Measurements from ENCODE around the gene IL4I1. TPM values are rescaled to one million over a fixed set of nuclear protein-coding genes. Genes with fewer than 3 reads are reported as not detected.

Gene IL4I1
- total RNA-seq, 1 donor from 2014 or later, result not detected

DNA sequence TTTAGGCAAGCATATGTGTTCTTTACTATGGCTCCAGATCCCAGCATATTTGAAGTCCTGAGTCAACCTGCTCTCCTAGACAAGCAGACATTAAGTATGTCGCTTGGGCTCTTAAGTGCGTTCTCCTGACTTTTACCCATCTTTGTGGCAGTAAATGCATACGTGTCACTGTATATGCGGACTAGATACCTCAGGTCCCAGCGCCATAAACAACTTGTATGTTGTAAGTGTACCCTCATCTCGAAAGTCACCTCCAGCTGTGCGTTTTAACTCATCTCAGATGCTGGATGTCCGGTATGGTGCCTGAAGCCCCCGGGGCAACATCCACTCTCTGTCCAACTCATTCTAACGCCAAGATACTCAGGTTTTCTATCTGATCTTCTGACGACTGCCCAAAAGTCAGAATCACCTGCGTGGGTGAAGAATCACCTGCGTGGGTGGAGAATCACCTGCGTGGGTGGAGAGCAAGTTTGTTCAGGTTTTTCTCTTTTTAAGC lies 44.0 kb downstream of the IL4I1 start:
- intact Hi-C loops (cut with DNase I), result loop anchor here (10.0 kb wide), 1 partner anchor 98 kb away; no protein-coding TSS in a partner anchor
- Histone ChIP-seq H3K36me3 (peaks cover 0 to 31% of the 10 kb centered on the region in 2 donors), H3K27me3 (no peaks in the 10 kb centered on the region), H3K4me3 (peak overlapping the region; percentile 83 to 93), H3K9me3 (no peaks in the 10 kb centered on the region), H3K4me1 (peaks cover 36% of the 10 kb centered on the region), H3K27ac (peak overlapping the region; percentile 100)
- no peak for DNase-seq (ENCODE audit: extremely low spot score in 2 of 2)
- TF ChIP-seq POLR2AphosphoS5 (IDR thresholded peaks at IDR 0.05; ENCODE audit: insufficient read depth in 1 of 2, low read depth in 1 of 2) (no peak), POLR2A (IDR thresholded peaks at IDR 0.05) (no peak)
- TF ChIP-seq, protein P1, sequence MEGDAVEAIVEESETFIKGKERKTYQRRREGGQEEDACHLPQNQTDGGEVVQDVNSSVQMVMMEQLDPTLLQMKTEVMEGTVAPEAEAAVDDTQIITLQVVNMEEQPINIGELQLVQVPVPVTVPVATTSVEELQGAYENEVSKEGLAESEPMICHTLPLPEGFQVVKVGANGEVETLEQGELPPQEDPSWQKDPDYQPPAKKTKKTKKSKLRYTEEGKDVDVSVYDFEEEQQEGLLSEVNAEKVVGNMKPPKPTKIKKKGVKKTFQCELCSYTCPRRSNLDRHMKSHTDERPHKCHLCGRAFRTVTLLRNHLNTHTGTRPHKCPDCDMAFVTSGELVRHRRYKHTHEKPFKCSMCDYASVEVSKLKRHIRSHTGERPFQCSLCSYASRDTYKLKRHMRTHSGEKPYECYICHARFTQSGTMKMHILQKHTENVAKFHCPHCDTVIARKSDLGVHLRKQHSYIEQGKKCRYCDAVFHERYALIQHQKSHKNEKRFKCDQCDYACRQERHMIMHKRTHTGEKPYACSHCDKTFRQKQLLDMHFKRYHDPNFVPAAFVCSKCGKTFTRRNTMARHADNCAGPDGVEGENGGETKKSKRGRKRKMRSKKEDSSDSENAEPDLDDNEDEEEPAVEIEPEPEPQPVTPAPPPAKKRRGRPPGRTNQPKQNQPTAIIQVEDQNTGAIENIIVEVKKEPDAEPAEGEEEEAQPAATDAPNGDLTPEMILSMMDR (IDR thresholded peaks at IDR 0.05), result no peak

DNA sequence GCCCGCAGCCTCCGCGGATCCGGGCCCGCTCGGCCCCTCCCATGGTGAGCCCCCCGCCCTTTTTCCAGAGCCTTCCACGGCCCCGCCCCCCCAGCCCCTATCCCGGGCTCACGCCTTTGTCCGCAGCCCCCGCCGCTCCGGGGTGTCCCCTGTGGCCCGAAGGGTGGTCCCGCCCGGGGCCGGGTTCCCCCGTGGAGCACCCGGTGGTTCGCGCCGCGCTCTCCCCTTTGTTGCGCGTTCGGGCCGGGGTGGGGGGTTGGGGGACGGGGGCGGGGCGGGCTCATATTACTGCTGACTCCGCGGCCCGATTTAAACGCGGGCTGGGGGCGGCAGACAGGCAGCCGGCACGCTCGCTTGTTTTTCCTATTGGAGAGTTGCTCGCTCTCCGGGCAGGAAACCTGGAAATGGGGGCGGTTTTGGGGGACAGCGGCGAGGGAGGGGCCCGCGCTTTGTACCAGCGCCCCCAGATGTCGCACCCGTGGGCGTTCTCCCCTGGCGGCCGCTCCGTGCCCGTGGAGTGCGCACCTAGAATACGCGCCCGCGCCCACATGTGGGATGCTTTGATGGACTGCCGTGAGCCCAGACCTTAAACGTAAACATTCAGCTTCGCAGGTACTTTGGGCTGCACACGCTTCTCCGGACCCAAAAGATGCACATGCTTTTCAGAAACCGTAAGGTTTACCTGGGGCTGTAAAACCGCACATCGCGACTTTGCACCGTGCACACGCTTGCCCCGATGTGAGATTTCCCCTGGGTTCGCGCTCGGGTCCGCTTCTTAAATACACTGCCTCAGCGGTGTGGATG lies 45.0 kb downstream of the IL4I1 start:
- no peaks in the 10 kb centered on the region for H3K27me3 ChIP-seq
- peaks cover 0 to 22% of the 10 kb centered on the region in 2 donors for H3K36me3 ChIP-seq
- intact Hi-C loops (cut with DNase I), result loop anchor here (10.0 kb wide), 1 partner anchor 97 kb away; no protein-coding TSS in a partner anchor
- H3K27ac ChIP-seq, result peak overlapping the region; percentile 100
- TF ChIP-seq POLR2A (IDR thresholded peaks at IDR 0.05) (no peak), POLR2AphosphoS5 (IDR thresholded peaks at IDR 0.05; ENCODE audit: insufficient read depth in 1 of 2, low read depth in 1 of 2) (peak in 1 of 2 donors; percentile 37)
- TF ChIP-seq, protein P1 (IDR thresholded peaks at IDR 0.05), result no peak
- peaks cover 36% of the 10 kb centered on the region for H3K4me1 ChIP-seq
- H3K4me3 ChIP-seq, result peak overlapping the region; percentile 83 to 93
- no peak for DNase-seq (ENCODE audit: extremely low spot score in 2 of 2)
- no peaks in the 10 kb centered on the region for H3K9me3 ChIP-seq

DNA sequence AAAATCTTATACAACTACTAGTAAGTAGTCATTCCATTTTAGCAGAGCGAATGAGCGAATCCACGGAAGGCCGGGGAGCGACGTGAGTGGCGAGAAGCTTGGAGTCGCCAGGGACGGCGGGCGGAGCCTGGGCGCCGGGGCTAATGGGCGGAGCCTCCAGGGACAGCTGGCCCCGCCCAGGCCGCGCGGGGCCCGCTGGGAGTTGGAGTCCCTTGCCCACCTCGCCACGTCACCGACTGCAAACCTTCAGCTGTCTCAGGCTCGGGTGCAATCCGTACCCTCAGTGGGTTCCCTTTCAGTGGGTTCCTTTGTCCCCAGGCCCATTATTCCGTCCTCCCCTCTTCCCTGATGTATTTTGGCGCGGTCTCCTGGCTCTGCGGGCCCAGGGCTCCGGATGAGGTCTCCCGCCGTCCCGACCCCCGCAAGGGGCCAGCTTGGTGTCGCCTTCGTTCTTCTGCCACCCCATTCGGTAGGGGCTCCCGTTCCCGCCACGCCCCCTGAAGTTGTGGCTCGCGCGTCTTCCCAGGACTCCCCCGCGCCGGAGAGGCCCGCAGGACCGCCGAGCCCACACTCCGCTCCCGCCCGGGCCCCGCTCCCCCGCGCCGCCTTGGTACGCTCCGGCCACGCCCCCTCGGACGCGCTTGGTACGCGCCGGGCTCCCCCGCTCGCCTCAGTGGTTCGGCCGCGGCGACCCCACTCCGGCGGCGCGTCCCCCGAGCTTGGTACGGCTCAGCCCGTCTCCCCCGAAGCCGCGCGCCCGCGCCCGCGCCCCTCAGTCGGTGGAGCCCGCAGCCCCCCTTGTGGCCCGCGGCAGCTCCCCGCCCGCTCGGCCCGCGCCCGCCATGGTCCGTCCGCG lies 46.0 kb downstream of the IL4I1 start, which contains the start of gene PTOV1:
TSS of gene PTOV1 (plus strand) at position 673 of the 856 bp plus-strand sequence.
- TF ChIP-seq POLR2AphosphoS5 (IDR thresholded peaks at IDR 0.05; ENCODE audit: insufficient read depth in 1 of 2, low read depth in 1 of 2), result peak; percentile 91 to 96
- TF ChIP-seq POLR2A (IDR thresholded peaks at IDR 0.05), result peak in 1 of 2 donors; percentile 50
- TF ChIP-seq, protein P1 (IDR thresholded peaks at IDR 0.05), result no peak
- intact Hi-C loops (cut with DNase I), result loop anchor here (10.0 kb wide), 1 partner anchor 96 kb away; no protein-coding TSS in a partner anchor

DNA sequence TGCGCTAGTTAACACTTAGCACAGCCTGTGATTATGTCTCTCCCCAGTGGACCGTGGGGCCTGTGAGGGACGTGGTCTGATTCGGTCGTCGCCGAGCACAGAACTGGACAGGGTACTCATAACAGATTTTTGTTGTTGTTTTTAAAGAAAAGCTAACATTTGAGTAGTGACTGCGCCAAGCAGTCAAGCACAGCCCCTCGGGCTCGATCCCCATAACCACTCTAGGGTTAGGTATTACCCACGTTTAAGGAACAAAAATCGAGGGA lies 46.5 kb downstream of the IL4I1 start:
- peaks cover 0 to 7% of the 10 kb centered on the region in 2 donors for H3K36me3 ChIP-seq
- H3K27ac ChIP-seq, result peak overlapping the region; percentile 100

More for the DNA sequence above, 46.0 kb downstream of the IL4I1 start, which contains the start of gene PTOV1:
- H3K4me3 ChIP-seq, result peak within 1 kb of the TSS; percentile 83 to 93
- H3K27ac ChIP-seq, result peak within 1 kb of the TSS; percentile 100
- no peaks in the 10 kb centered on the region for H3K9me3 ChIP-seq
- DNase-seq (ENCODE audit: extremely low spot score in 2 of 2), result no peak
- peaks cover 0 to 12% of the 10 kb centered on the region in 2 donors for H3K36me3 ChIP-seq
- H3K4me1 ChIP-seq, result peaks cover 36% of the 10 kb centered on the region
- no peaks in the 10 kb centered on the region for H3K27me3 ChIP-seq

More for the DNA sequence above, 46.5 kb downstream of the IL4I1 start:
- Histone ChIP-seq H3K27me3 (no peaks in the 10 kb centered on the region), H3K4me3 (peak overlapping the region; percentile 83 to 93), H3K4me1 (peaks cover 36% of the 10 kb centered on the region), H3K9me3 (no peaks in the 10 kb centered on the region)
- no peak for DNase-seq (ENCODE audit: extremely low spot score in 2 of 2)
- TF ChIP-seq POLR2AphosphoS5 (IDR thresholded peaks at IDR 0.05; ENCODE audit: insufficient read depth in 1 of 2, low read depth in 1 of 2) (no peak), POLR2A (IDR thresholded peaks at IDR 0.05) (no peak)
- TF ChIP-seq, protein P1 (IDR thresholded peaks at IDR 0.05), result no peak
- intact Hi-C loops (cut with DNase I), result loop anchor here (10.0 kb wide), 1 partner anchor 95 kb away; no protein-coding TSS in a partner anchor
